PFSK-1 (cell line): ENCODE measurements around the gene LTBP2.

Source experiments
- POLR2AphosphoS5 ChIP-seq: IDR thresholded peaks from 2 replicates; pipeline ENCODE4 v1.6.1; 2012; ENCODE audit warnings: low read depth, mild to moderate bottlenecking, control low read depth, low read length, moderate library complexity
- SIN3A ChIP-seq: IDR thresholded peaks from 2 replicates; pipeline ENCODE4 v1.6.1; 2012; ENCODE audit warnings: mild to moderate bottlenecking, low read length, moderate library complexity, borderline replicate concordance; ENCODE audit not compliant: insufficient read depth
- TF ChIP-seq, protein P1 (sequence below), 2 experiments: IDR thresholded peaks; 2 replicates each; pipeline versions ENCODE4 v1.6.1 to v1.8.0; 2011 to 2012; ENCODE audit warnings: low read depth in 2 of 2, low read length in 2 of 2, control low read depth in 1 of 2, inconsistent platforms in 1 of 2, mild to moderate bottlenecking in 1 of 2, moderate library complexity in 1 of 2; ENCODE audit not compliant: insufficient read depth in 1 of 2

DNA sequence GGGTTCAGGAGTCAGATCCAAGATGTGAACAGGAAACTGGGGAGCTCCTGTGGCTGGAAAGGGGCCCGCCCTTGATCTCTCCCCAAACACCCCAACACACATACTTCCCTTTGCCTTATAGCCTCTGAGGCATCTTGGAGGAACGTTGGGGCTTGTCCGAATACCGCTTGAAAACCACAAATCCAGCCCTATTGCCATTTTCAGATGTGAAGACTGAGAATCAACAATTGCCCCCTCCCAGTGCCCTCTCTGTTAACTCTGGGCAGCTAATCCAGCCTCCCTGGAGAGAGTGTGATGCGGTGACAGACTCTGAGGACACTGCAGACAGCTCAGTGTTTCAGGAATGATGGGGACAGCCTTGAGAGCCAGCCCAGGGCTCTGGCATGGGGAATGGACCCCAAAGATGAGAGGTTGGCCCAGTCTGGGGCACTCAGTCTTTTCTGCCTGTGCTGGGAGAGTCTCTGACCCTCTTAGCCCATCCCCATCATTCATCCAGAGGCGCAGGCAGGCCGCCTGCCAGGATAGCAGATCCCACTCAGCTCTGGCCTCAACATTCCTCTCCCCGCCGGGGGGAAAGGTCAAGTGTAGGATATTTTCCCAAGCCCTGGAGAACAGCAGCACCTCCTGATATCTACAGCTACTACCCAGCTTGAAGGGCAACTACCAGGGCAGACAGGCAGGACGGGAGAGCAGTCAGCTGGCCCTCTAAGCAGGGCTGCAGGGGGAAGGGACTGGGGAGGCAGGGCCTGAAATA, 24.6 kb upstream of the LTBP2 start:
- TF ChIP-seq SIN3A (no peak), POLR2AphosphoS5 (no peak)
- TF ChIP-seq, protein P1, sequence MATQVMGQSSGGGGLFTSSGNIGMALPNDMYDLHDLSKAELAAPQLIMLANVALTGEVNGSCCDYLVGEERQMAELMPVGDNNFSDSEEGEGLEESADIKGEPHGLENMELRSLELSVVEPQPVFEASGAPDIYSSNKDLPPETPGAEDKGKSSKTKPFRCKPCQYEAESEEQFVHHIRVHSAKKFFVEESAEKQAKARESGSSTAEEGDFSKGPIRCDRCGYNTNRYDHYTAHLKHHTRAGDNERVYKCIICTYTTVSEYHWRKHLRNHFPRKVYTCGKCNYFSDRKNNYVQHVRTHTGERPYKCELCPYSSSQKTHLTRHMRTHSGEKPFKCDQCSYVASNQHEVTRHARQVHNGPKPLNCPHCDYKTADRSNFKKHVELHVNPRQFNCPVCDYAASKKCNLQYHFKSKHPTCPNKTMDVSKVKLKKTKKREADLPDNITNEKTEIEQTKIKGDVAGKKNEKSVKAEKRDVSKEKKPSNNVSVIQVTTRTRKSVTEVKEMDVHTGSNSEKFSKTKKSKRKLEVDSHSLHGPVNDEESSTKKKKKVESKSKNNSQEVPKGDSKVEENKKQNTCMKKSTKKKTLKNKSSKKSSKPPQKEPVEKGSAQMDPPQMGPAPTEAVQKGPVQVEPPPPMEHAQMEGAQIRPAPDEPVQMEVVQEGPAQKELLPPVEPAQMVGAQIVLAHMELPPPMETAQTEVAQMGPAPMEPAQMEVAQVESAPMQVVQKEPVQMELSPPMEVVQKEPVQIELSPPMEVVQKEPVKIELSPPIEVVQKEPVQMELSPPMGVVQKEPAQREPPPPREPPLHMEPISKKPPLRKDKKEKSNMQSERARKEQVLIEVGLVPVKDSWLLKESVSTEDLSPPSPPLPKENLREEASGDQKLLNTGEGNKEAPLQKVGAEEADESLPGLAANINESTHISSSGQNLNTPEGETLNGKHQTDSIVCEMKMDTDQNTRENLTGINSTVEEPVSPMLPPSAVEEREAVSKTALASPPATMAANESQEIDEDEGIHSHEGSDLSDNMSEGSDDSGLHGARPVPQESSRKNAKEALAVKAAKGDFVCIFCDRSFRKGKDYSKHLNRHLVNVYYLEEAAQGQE (IDR thresholded peaks at IDR 0.05; ENCODE audit: insufficient read depth in 1 of 2, low read depth in 2 of 2, low read length in 2 of 2), result no peak
